SU-DHL-6 (cell line): ENCODE results near the gene MLST8.

Experiments
- H2AFZ ChIP-seq: fragments of 200-600 bp; sonication (generic); 2 replicates; pipeline ENCODE4 v1.6.1; 2014; ENCODE audit warnings: low read depth, mild to moderate bottlenecking, moderate library complexity, mixed read lengths, antibody characterized with exemption, low read length; ENCODE audit not compliant: severe bottlenecking
- H3F3A ChIP-seq: fragments of 200-600 bp; shearing (Covaris generic); 2 replicates; pipeline ENCODE4 v1.6.0; 2016; ENCODE audit warnings: antibody characterized with exemption, mild to moderate bottlenecking; ENCODE audit not compliant: insufficient read depth
- H3K27ac ChIP-seq: fragments of 200-600 bp; sonication (generic); 2 replicates; pipeline ENCODE4 v1.5.1; 2016; ENCODE audit warnings: low read depth, mild to moderate bottlenecking, low read length, moderate library complexity, mixed read lengths
- H3K27me3 ChIP-seq: fragments of 200-600 bp; sonication (generic), shearing (Covaris generic); 2 replicates; pipeline ENCODE4 v1.6.0; 2014; ENCODE audit warnings: mild to moderate bottlenecking, low read length
- H3K36me3 ChIP-seq: fragments of 200-600 bp; sonication (generic); 2 replicates; pipeline ENCODE4 v1.6.1; 2014; ENCODE audit warnings: mild to moderate bottlenecking, low read length, mixed read lengths
- H3K4me2 ChIP-seq: fragments of 300-600, 200-600 bp; shearing (Covaris generic), sonication (generic); 2 replicates; pipeline ENCODE4 v1.6.0; 2014; ENCODE audit warnings: low read length, low read depth, mild to moderate bottlenecking; ENCODE audit not compliant: poor library complexity, severe bottlenecking
- H3K4me3 ChIP-seq: fragments of 200-600 bp; sonication (generic); 2 replicates; pipeline ENCODE4 v1.5.1; 2014; ENCODE audit warnings: antibody characterized with exemption, low read length, mild to moderate bottlenecking, mixed read lengths; ENCODE audit not compliant: insufficient read depth, poor library complexity, severe bottlenecking
- H3K79me2 ChIP-seq: fragments of 200-600 bp; sonication (generic); 2 replicates; pipeline ENCODE4 v1.6.1; 2014; ENCODE audit warnings: mild to moderate bottlenecking, low read length, moderate library complexity; ENCODE audit not compliant: insufficient read depth
- H3K9ac ChIP-seq: fragments of 200-600 bp; sonication (generic); 2 replicates; pipeline ENCODE4 v1.7.0; 2014; ENCODE audit warnings: mild to moderate bottlenecking, low read length
- H3K9me2 ChIP-seq: fragments of 200-600 bp; sonication (generic); replicated peaks from 2 replicates; pipeline ENCODE4 v1.6.1; 2014; ENCODE audit warnings: low read length; ENCODE audit not compliant: insufficient read depth
- H3K9me3 ChIP-seq: fragments of 200-600 bp; sonication (generic); 2 replicates; pipeline ENCODE4 v1.6.1; 2014; ENCODE audit warnings: low read length, mixed read lengths; ENCODE audit not compliant: insufficient read depth
- H4K20me1 ChIP-seq: fragments of 200-600 bp; sonication (generic); 2 replicates; pipeline ENCODE4 v1.6.1; 2014; ENCODE audit warnings: low read depth, mild to moderate bottlenecking, antibody characterized with exemption, low read length, moderate library complexity, mixed read lengths
- EZH2phosphoT487 ChIP-seq: fragments of 200-600 bp; sonication (generic), shearing (Covaris generic); conservative IDR thresholded peaks from 2 replicates; pipeline ENCODE4 v1.6.1; 2018; ENCODE audit warnings: mild to moderate bottlenecking, antibody characterized with exemption, low read length, moderate library complexity, mixed read lengths
- TF ChIP-seq, protein P1 (sequence below): fragments of 200-600 bp; sonication (generic); IDR thresholded peaks from one replicate; pipeline ENCODE4 v1.5.1; 2017; ENCODE audit warnings: antibody characterized with exemption, mild to moderate bottlenecking, low read length, moderate library complexity; ENCODE audit not compliant: insufficient read depth, poor library complexity, severe bottlenecking

The MLST8 gene

DNA sequence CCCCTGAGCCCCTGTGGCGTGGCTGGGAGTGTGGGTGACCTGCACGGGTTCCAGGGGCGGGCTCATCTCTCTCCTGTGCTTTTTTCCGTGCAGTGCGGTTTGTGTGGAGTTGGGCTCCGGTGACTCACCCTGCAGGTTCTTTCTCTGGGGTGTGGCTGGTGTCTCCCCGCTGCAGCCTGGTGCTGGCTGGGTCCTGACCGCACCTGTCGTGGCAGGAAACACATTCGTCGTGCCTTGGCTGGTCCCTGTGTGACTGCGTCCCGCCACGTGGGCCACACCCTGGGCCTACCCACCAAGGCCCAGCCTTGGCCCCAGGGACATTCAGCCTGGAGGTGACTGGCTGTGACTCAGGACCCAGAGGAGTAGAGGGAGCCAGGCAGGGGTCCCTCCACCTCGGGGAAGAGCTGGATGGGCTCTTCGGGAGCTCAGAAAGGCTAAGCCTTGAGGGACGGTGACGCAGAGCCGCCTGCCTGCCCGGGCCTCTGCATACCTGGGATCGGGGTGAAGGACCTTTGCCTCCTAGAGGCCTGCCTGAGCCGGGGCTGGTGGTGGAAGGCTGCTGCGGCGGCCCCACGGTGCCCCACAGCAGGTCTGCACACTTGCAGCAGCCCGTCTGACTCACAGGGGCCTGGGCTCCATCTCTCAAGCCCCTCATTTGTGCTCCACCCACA, 41.9 kb upstream of the MLST8 start:
- Histone ChIP-seq H3K4me2 (no peak overlapping the region), H3K9ac (no peak overlapping the region), H2AFZ (no peak overlapping the region), H3K36me3 (no peaks in the 10 kb centered on the region), H3K27ac (no peak overlapping the region), H3K79me2 (peaks cover 58% of the 10 kb centered on the region), H4K20me1 (no peaks in the 10 kb centered on the region), H3K4me3 (no peak overlapping the region), H3K27me3 (no peaks in the 10 kb centered on the region), H3F3A (no peaks in the 10 kb centered on the region), H3K9me3 (no peaks in the 10 kb centered on the region), H3K9me2 (no peaks in the 10 kb centered on the region)
- TF ChIP-seq, protein P1, sequence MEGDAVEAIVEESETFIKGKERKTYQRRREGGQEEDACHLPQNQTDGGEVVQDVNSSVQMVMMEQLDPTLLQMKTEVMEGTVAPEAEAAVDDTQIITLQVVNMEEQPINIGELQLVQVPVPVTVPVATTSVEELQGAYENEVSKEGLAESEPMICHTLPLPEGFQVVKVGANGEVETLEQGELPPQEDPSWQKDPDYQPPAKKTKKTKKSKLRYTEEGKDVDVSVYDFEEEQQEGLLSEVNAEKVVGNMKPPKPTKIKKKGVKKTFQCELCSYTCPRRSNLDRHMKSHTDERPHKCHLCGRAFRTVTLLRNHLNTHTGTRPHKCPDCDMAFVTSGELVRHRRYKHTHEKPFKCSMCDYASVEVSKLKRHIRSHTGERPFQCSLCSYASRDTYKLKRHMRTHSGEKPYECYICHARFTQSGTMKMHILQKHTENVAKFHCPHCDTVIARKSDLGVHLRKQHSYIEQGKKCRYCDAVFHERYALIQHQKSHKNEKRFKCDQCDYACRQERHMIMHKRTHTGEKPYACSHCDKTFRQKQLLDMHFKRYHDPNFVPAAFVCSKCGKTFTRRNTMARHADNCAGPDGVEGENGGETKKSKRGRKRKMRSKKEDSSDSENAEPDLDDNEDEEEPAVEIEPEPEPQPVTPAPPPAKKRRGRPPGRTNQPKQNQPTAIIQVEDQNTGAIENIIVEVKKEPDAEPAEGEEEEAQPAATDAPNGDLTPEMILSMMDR: no peak
- no peak for TF ChIP-seq EZH2phosphoT487

DNA sequence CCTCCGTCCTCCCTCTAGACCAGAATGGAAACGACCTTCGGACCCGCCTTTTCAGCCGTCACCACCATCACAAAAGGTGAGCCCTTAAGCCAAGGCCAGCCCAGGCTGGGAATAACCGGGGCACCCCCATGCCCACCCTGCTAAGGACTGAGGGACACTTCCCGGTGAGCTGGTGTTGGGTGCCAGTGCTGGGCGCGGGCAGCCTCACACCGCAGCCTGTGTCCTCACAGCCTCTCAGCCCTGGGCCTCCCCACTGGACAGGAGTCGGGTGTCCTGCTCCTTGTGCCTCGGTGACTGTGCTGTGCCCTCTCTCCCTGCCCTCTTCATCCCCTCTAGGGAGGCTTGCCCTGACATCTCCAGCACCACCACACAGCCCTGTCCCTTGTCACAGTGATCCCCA, 39.4 kb upstream of the MLST8 start:
- Histone ChIP-seq H3K9me3 (no peaks in the 10 kb centered on the region), H3F3A (no peaks in the 10 kb centered on the region), H3K4me2 (no peak overlapping the region), H2AFZ (no peak overlapping the region), H3K9me2 (no peaks in the 10 kb centered on the region), H3K27me3 (no peaks in the 10 kb centered on the region), H3K27ac (no peak overlapping the region), H3K4me3 (no peak overlapping the region), H3K36me3 (no peaks in the 10 kb centered on the region), H3K9ac (no peak overlapping the region), H4K20me1 (no peaks in the 10 kb centered on the region), H3K79me2 (peaks cover 35% of the 10 kb centered on the region)
- TF ChIP-seq, protein P1: no peak

- Histone ChIP-seq H3K9me3 (no peaks in the 10 kb centered on the region), H3K9me2 (no peaks in the 10 kb centered on the region), H3K27me3 (no peaks in the 10 kb centered on the region), H3K36me3 (no peaks in the 10 kb centered on the region), H3K79me2 (peaks cover 29% of the 10 kb centered on the region), H2AFZ (no peak overlapping the region), H3K4me2 (no peak overlapping the region), H3F3A (no peaks in the 10 kb centered on the region), H3K4me3 (no peak overlapping the region), H3K9ac (no peak overlapping the region), H4K20me1 (no peaks in the 10 kb centered on the region), H3K27ac (no peak overlapping the region)
- no peak for TF ChIP-seq EZH2phosphoT487
- TF ChIP-seq, protein P1: no peak
Measured at GRCh38 chr16:2166263-2167067, 38.8 kb upstream of the MLST8 start.
